ENCODE data around the gene SGPP1. TPM values are rescaled to one million over a fixed set of nuclear protein-coding genes. Genes with fewer than 3 reads are reported as not detected.

The SGPP1 gene
- total RNA-seq, 6 experiments from 2014 or later, result 13.2 to 25.6 (median 20.9) TPM

DNA sequence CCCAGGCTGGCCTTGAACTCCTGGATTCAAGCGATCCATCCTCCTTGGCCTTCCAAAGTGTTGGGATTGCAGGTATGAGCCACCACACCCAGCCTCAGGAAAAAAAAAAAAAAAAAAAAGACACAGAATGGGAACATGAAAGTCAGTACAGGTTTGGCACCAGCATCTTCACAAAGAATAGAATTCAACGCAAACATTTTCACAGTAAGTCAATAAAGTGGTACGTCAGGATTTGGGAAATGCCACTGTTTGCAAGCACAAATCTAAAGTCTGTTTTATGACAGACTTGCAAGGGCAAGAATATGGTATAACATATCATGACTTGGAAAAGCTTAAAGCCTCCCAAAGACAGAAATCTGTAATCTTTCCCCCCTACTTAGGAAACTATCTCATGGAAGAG, 51.2 kb downstream of the SGPP1 start:
- Histone ChIP-seq H3K27me3 (no peaks in the 10 kb centered on the region), H3K4me1 (peaks cover 0 to 12% (median 4%) of the 10 kb centered on the region in 4 donors), H3K4me3 (no peak overlapping the region), H3K9me3 (no peaks in the 10 kb centered on the region), H3K36me3 (no peaks in the 10 kb centered on the region), H3K27ac (no peak overlapping the region)
- WGBS (ENCODE audit: insufficient coverage, low coverage, low lambda C conversion rate, missing lambda C conversion rate), result 82% methylated on average over 2 of the region's 3 CpGs
- DNase-seq (no peak), ATAC-seq (no peak)
- intact Hi-C loops (cut with DNase I), result no loop called here
- no peak for TF ChIP-seq POLR2A (IDR thresholded peaks at IDR 0.05)
- TF ChIP-seq, protein P1, sequence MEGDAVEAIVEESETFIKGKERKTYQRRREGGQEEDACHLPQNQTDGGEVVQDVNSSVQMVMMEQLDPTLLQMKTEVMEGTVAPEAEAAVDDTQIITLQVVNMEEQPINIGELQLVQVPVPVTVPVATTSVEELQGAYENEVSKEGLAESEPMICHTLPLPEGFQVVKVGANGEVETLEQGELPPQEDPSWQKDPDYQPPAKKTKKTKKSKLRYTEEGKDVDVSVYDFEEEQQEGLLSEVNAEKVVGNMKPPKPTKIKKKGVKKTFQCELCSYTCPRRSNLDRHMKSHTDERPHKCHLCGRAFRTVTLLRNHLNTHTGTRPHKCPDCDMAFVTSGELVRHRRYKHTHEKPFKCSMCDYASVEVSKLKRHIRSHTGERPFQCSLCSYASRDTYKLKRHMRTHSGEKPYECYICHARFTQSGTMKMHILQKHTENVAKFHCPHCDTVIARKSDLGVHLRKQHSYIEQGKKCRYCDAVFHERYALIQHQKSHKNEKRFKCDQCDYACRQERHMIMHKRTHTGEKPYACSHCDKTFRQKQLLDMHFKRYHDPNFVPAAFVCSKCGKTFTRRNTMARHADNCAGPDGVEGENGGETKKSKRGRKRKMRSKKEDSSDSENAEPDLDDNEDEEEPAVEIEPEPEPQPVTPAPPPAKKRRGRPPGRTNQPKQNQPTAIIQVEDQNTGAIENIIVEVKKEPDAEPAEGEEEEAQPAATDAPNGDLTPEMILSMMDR (IDR thresholded peaks at IDR 0.05), result no peak

DNA sequence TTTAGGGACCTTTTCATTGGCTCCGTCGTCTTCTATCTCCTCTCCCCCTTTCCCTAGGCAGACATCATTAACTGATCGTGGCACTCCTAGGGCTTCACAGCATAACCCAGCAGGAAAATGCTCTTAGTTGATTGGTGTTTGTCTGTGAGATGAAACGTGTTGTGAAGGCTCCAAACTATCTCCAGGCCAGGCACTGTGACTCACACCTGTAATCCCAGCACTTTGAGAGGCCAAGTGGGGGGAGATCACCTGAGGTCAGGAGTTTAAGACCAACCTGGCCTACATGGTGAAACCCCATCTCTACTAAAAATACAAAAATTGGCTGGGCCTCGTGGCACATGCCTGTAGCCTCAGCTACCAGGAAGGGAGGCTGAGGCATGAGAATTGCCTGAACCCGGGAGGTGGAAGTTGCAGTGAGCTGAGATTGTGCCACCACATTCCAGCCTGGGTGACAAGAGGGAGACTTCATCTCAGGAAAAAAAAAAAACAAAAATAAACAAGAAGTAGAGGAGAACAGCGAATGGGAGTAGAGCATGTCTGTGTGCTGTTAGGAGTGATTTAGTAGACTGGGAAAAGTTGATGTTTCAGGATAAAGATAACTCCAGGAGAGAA, 53.9 kb downstream of the SGPP1 start:
- H3K9me3 ChIP-seq, result no peaks in the 10 kb centered on the region
- intact Hi-C loops (cut with DNase I), result no loop called here
- DNase-seq (no peak), ATAC-seq (no peak)
- TF ChIP-seq, protein P1 (IDR thresholded peaks at IDR 0.05), result no peak
- no peak for TF ChIP-seq POLR2A (IDR thresholded peaks at IDR 0.05)
- H3K27me3 ChIP-seq, result no peaks in the 10 kb centered on the region
- no peak overlapping the region for H3K27ac ChIP-seq
- H3K4me3 ChIP-seq, result no peak overlapping the region
- 88% methylated on average over 7 of the region's 7 CpGs for WGBS (ENCODE audit: insufficient coverage, low coverage, low lambda C conversion rate, missing lambda C conversion rate)
- H3K4me1 ChIP-seq, result peaks cover 0 to 12% (median 5%) of the 10 kb centered on the region in 4 donors
- H3K36me3 ChIP-seq, result no peaks in the 10 kb centered on the region

DNA sequence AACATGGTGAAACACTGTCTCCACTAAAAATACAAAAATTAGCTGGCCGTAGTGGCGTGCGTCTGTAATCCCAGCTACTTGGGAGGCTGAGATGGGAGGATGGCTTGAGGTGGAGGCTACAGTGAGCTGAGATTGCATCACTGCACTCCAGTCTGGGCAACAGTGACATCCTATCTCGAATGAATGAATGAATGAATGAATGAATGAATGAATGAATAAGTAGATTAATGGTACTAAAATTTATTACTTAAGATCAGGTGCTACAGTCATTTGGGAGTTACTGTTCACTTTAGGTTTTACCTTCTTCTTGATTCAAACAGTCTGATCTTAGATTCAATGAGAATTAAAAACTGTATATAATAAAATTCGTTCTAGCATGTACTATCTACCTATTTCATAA, 54.6 kb downstream of the SGPP1 start:
- intact Hi-C loops (cut with DNase I), result no loop called here
- peaks cover 0 to 12% (median 5%) of the 10 kb centered on the region in 4 donors for H3K4me1 ChIP-seq

DNA sequence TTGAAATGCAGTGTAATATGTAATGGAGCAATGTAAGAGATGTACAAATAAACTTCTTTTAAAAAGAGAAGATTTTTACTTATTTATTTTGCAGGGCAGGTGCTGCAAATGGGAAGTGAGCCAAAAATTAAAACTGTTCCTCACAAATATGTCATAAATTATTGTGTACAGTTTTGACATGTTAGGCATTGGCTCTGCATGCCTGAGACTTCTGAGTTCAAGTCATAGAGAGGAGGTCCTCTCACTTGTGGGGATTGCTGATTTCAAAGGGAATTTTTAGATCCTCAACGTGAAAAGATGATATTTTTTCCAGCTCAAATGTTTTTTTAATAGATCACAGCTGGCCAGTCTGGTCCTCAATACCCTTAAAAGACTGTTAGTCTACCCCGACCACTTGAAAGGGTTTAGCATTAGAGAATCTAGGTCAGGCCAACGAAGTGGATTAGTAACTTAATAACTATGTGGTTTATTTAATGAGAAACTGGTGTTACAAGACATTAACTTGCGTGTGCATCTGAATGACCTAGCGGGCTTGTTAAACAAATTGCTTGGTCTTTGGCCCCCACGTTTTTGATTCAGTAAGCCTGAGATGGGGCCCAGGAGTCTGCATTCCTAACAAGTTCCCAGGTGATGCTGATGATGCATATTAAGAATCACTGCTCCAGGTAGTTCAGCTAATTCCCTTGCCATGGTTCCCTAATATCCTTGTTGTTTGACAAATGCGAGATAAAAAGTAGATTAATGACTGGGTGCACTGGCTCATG, 55.3 kb downstream of the SGPP1 start:
- no peak for TF ChIP-seq POLR2A (IDR thresholded peaks at IDR 0.05)
- TF ChIP-seq, protein P1 (IDR thresholded peaks at IDR 0.05), result no peak
- DNase-seq (no peak), ATAC-seq (peak in 3 of 4 donors; percentile 60 to 66 (median 66))
- no peak overlapping the region for H3K27ac ChIP-seq
- no peaks in the 10 kb centered on the region for H3K36me3 ChIP-seq
- intact Hi-C loops (cut with DNase I), result no loop called here
- no peaks in the 10 kb centered on the region for H3K9me3 ChIP-seq
- H3K27me3 ChIP-seq, result no peaks in the 10 kb centered on the region
- whole genome bisulfite sequencing (ENCODE audit: insufficient coverage, low coverage, low lambda C conversion rate, missing lambda C conversion rate), result 17% methylated on average over 6 of the region's 7 CpGs
- no peak overlapping the region for H3K4me3 ChIP-seq
- peaks cover 0 to 12% (median 5%) of the 10 kb centered on the region in 4 donors for H3K4me1 ChIP-seq

More for the DNA sequence above, 54.6 kb downstream of the SGPP1 start:
- no peaks in the 10 kb centered on the region for H3K36me3 ChIP-seq
- H3K27ac ChIP-seq, result no peak overlapping the region
- no peaks in the 10 kb centered on the region for H3K9me3 ChIP-seq
- TF ChIP-seq POLR2A (IDR thresholded peaks at IDR 0.05), result no peak
- TF ChIP-seq, protein P1 (IDR thresholded peaks at IDR 0.05), result no peak
- no peaks in the 10 kb centered on the region for H3K27me3 ChIP-seq
- no peak for ATAC-seq
- no peak overlapping the region for H3K4me3 ChIP-seq
- DNase-seq, result no peak
- WGBS (ENCODE audit: insufficient coverage, low coverage, low lambda C conversion rate, missing lambda C conversion rate), result 78% methylated on average over 4 of the region's 5 CpGs

All from right lobe of liver (tissue), 6 donors.